ENCODE measurements around the gene FYTTD1. TPM values are rescaled to one million over a fixed set of nuclear protein-coding genes. Genes with fewer than 3 reads are reported as not detected.
"Not testable (repeated sequence)": the region's sequence is repeated elsewhere in the genome, so short reads cannot be mapped to it uniquely, and the experiment has no call there.

Gene FYTTD1
- total RNA-seq: 53.1 and 54.2 TPM in 2 replicates

GRCh38 chr3:197749601-197750395, at the start of gene FYTTD1:
Gene FYTTD1, plus strand, starts transcription at chr3:197749883. Its CDS starts 89 bp downstream, at chr3:197749972.
- intact Hi-C loops (cut with micrococcal nuclease): loop anchor here (1.0 to 5.0 kb wide), 6 partner anchors 12 to 452 kb away; partner anchors contain the start of genes DLG1 and LRCH3

GRCh38 chr3:197700095-197700494, 49.6 kb upstream of the FYTTD1 start:
- intact Hi-C loops (cut with micrococcal nuclease): no loop called here

- intact Hi-C loops (cut with micrococcal nuclease): no loop called here
These were observed 47.8 kb upstream of the FYTTD1 start for GRCh38 chr3:197701841-197702240.

- intact Hi-C loops (cut with micrococcal nuclease): no loop called here
These were observed 43.0 kb upstream of the FYTTD1 start for GRCh38 chr3:197706658-197707057.

GRCh38 chr3:197709135-197709534, 40.5 kb upstream of the FYTTD1 start:
- intact Hi-C loops (cut with micrococcal nuclease): no loop called here

- intact Hi-C loops (cut with micrococcal nuclease): not testable (repeated sequence)
These were observed 38.7 kb upstream of the FYTTD1 start for GRCh38 chr3:197710965-197711364.

GRCh38 chr3:197711973-197712707, 37.5 kb upstream of the FYTTD1 start:
- intact Hi-C loops (cut with micrococcal nuclease): loop anchor here (1.0 kb wide), 6 partner anchors 24 to 238 kb away; partner anchors contain the start of genes BDH1, FYTTD1, LRCH3 and RPL35A

- intact Hi-C loops (cut with micrococcal nuclease): no loop called here
These were observed 36.2 kb upstream of the FYTTD1 start for GRCh38 chr3:197713477-197713822.

- intact Hi-C loops (cut with micrococcal nuclease): no loop called here
These were observed 35.4 kb upstream of the FYTTD1 start for GRCh38 chr3:197714251-197714650.

GRCh38 chr3:197718891-197719290, 30.8 kb upstream of the FYTTD1 start:
- intact Hi-C loops (cut with micrococcal nuclease): no loop called here

GRCh38 chr3:197720694-197721093, 29.0 kb upstream of the FYTTD1 start:
- intact Hi-C loops (cut with micrococcal nuclease): no loop called here

- intact Hi-C loops (cut with micrococcal nuclease): no loop called here
These were observed 26.9 kb upstream of the FYTTD1 start for GRCh38 chr3:197722734-197723133.

GRCh38 chr3:197727878-197728277, 21.8 kb upstream of the FYTTD1 start:
- intact Hi-C loops (cut with micrococcal nuclease): not testable (repeated sequence)

GRCh38 chr3:197728487-197728886, 21.2 kb upstream of the FYTTD1 start:
- intact Hi-C loops (cut with micrococcal nuclease): no loop called here

GRCh38 chr3:197730200-197730599, 19.5 kb upstream of the FYTTD1 start:
- intact Hi-C loops (cut with micrococcal nuclease): loop anchor here (10.0 kb wide), 1 partner anchor 1095 kb away; the partner anchor contains the start of gene NRROS

GRCh38 chr3:197730770-197731169, 18.9 kb upstream of the FYTTD1 start:
- intact Hi-C loops (cut with micrococcal nuclease): loop anchor here (10.0 kb wide), 1 partner anchor 1096 kb away; the partner anchor contains the start of gene NRROS

- intact Hi-C loops (cut with micrococcal nuclease): loop anchor here (10.0 kb wide), 1 partner anchor 1097 kb away; the partner anchor contains the start of gene NRROS
These were observed 18.2 kb upstream of the FYTTD1 start for GRCh38 chr3:197731483-197731882.

GRCh38 chr3:197733042-197733441, 16.6 kb upstream of the FYTTD1 start:
- intact Hi-C loops (cut with micrococcal nuclease): loop anchor here (10.0 kb wide), 1 partner anchor 1098 kb away; the partner anchor contains the start of gene NRROS

GRCh38 chr3:197734667-197735318, 14.9 kb upstream of the FYTTD1 start:
- intact Hi-C loops (cut with micrococcal nuclease): loop anchor here (10.0 kb wide), 1 partner anchor 1100 kb away; the partner anchor contains the start of gene NRROS

- intact Hi-C loops (cut with micrococcal nuclease): loop anchor here (1.0 to 10.0 kb wide), 8 partner anchors 24 to 1101 kb away; partner anchors contain the start of genes BDH1, DLG1, LRCH3 and NCBP2
These were observed 13.6 kb upstream of the FYTTD1 start for GRCh38 chr3:197736010-197736490.

Data from T-helper 1 cell treated with Interleukin-12 subunit alpha and Interleukin-12 subunit beta and Interleukin-4 antibody, amounts not matched to agents 30 ng/mL and 1 ng/mL, for 36 hours (primary cell).